Measurements from ENCODE around the gene RASD1.

Gene RASD1

DNA sequence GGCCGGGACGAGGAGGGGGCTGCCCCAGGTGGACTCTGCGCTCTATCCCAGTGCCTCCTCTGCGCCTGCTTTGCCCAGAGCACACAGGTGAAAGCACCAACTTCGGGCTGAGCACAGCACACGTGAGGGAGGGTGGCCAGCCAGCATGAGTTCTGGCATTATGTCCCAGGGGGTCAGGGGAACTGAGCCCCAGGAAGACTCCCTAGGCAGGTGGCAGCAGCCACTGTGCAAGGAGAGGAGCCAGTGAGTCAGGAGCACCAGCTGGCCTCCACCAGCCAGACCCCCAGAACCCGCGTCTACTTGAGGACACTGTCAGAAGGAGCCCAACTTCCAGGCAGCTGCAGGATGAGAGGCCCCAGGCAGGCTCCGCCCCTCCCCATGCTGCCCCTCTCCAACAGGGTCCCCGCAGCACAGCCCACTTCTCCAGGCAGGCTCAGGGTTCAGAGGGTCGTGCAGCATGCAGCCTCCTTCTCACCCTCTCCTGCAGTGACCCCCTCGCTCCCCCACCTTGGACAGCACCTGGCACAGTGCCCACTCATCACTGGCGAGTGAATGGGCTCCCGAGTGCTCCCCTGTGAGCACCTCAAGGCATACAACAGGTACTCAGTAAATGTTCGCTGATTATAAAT lies 44.2 kb upstream of the RASD1 start:
- H3K4me3 ChIP-seq (ENCODE audit: low read depth, low read length) = no peak overlapping the region
- TF ChIP-seq, protein P1, sequence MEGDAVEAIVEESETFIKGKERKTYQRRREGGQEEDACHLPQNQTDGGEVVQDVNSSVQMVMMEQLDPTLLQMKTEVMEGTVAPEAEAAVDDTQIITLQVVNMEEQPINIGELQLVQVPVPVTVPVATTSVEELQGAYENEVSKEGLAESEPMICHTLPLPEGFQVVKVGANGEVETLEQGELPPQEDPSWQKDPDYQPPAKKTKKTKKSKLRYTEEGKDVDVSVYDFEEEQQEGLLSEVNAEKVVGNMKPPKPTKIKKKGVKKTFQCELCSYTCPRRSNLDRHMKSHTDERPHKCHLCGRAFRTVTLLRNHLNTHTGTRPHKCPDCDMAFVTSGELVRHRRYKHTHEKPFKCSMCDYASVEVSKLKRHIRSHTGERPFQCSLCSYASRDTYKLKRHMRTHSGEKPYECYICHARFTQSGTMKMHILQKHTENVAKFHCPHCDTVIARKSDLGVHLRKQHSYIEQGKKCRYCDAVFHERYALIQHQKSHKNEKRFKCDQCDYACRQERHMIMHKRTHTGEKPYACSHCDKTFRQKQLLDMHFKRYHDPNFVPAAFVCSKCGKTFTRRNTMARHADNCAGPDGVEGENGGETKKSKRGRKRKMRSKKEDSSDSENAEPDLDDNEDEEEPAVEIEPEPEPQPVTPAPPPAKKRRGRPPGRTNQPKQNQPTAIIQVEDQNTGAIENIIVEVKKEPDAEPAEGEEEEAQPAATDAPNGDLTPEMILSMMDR (IDR thresholded peaks at IDR 0.05; ENCODE audit: borderline replicate concordance, insufficient read depth, low read depth, low read length) = no peak

DNA sequence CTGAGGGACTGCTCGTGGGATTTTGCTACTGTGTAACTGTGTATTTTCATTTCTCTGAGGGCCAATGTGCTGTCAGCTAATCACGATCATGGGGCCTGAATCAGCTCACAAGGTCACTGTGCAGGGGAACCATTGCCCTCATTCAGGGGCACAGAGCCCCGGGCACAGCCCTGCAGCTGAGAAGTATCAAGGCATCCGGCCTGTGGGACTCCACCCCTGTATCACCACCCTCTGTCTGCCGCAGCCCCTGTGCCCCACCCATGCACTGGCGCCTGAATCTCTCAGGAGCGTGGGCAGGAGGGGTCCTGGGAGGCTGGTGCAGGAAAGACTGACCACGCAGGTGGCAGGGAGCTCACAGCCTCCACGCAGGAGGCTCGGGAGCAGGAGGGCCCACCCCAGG lies 43.4 kb upstream of the RASD1 start:
- no peak overlapping the region for H3K4me3 ChIP-seq (ENCODE audit: low read depth, low read length)
- TF ChIP-seq, protein P1 (IDR thresholded peaks at IDR 0.05; ENCODE audit: borderline replicate concordance, insufficient read depth, low read depth, low read length) = no peak

DNA sequence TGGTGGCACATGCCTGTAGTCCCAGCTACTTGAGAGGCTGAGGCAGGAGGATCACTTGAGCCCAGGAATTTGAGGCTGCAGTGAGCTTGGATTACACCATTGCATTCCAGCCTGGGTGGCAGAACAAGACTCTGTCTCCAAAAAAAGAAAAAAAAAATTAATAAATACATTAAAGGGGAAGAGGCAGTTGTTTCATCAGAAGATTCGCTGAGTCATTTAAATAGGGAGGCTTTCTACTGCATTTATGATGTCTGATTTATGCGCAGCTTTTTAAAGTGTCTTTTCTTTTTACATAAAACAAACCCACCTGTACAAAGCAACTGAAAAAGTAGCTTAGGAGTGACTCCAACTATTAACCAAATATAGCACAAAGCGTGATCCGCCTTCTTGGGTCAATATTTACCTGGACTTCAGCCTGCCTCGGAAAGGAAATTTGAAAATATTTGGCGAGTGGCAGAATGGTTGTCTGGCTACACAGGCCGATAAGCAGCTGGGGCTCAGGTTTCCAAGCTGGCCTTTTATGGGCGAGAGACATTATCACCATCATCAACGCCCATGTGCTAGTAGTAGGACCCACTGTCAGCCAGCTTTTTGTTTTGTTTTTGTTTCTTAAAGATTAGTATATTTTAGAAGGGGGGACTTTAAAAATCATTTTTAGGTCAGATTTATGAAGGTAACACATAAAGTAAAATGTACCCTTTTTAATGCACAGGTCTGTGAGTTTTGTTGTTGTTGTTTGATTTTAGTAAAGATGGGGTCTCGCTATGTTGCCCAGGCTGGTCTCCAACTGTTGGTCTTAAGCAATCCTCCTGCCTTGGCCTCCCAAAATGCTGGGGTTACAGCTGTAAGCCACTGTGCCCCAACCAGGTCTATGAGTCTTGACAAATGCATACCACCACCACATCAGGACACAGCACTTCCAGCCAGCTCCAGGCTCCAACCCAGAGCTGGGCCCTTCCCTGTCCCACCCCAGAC lies 42.5 kb upstream of the RASD1 start:
- TF ChIP-seq, protein P1 (IDR thresholded peaks at IDR 0.05; ENCODE audit: borderline replicate concordance, insufficient read depth, low read depth, low read length) = no peak
- no peak overlapping the region for H3K4me3 ChIP-seq (ENCODE audit: low read depth, low read length)

DNA sequence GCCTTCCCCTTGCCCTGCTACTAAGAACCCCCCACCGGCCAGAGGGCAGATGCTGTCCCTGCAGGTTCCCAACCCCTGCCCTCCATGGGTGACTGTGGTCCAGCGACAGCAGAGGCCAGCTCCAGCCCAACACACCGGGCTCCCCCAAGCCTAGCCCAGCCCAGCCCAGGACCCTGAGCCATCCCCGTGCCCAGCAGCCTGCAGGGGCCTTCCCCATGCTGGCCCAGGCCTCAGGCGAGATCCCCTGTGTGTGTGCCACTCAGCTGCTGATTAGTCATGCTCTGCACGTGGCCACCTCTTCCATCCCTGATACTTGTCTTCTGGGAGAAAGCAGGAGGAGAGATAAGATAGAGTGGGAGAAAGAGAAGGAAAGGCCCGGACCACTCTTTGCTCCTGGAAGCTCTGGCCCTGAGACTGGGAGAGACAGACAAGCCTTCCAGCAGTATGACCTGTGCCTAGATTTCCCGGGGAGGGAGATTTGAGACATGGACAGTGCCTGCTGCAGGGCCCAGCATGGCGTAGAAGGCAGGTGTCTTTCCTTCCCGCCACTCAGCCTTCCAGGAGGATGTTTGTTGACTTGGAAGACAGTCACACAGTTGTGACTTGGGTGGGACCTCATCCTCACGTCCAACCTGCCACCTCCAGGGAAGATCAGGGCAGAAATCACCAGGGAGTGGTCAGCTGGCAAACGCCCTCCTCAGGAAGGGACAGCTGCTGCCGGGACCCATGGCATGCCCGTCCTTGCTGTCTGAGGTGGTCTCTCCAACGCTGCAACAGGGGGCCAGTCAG lies 41.3 kb upstream of the RASD1 start:
- TF ChIP-seq, protein P1 (IDR thresholded peaks at IDR 0.05; ENCODE audit: borderline replicate concordance, insufficient read depth, low read depth, low read length) = no peak

DNA sequence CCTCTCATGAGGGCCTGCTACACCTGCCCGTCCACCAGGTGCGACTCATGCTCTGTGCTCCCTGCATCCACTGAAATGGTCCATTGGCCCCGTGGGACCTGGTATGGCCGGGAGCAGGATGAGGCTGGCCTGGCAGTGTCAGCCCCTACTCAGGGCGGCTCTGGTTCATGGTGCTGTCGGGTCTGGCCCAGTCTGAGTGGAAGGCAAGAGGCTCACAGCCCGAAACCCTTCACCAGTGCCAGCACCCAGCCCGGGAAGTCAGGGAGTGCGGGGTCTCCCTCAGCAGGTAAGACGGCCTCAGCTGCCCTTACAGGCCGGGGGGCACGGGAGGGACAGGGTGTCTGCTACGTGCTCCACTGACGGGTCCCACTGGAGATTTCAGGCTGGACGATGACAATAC lies 40.5 kb upstream of the RASD1 start:
- TF ChIP-seq, protein P1 (IDR thresholded peaks at IDR 0.05; ENCODE audit: borderline replicate concordance, insufficient read depth, low read depth, low read length) = no peak
- no peak overlapping the region for H3K4me3 ChIP-seq (ENCODE audit: low read depth, low read length)

More for the DNA sequence above, 41.3 kb upstream of the RASD1 start:
- no peak overlapping the region for H3K4me3 ChIP-seq (ENCODE audit: low read depth, low read length)

DNA sequence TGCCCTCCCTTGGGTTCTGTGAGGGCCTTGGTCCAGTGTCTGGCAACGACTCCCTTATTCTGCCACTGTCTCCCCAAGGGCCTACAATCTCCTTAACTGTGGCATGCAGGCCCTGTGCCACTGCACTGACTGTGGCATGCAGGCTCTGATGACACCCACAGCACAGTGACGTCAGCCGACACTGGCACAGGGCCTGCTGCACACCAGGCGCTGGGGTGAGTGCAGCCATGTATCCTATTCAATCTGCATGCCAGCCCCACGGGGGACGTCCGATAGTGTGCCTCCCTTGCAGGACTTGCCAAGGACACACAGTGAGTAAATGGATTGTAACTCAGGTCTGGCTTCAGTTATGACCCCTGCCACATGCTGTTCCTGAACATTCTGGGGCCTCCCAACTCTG lies 39.8 kb upstream of the RASD1 start:
- TF ChIP-seq, protein P1 (IDR thresholded peaks at IDR 0.05; ENCODE audit: borderline replicate concordance, insufficient read depth, low read depth, low read length) = no peak
- no peak overlapping the region for H3K4me3 ChIP-seq (ENCODE audit: low read depth, low read length)
